WTC11 (cell line): ENCODE results near the gene EYS. TPM values are rescaled to one million over a fixed set of nuclear protein-coding genes. Genes with fewer than 3 reads are reported as not detected.

Source experiments
- ATAC-seq: fragments of 200-7000 bp; cut with Tn5 transposase; 2 replicates; pipeline ENCODE4 v1.10.0; 2021; ENCODE audit warnings: mild to moderate bottlenecking, moderate library complexity
- CTCF ChIA-PET: fragments of 300-600 bp; sonication (Branson Sonifier 250); formaldehyde crosslinking; loops from one replicate; lab custom pipeline; 2021; ENCODE audit warnings: antibody characterized with exemption; lab: Charles Lee
- POLR2A ChIA-PET: fragments of 350-600 bp; sonication (Branson Sonifier 250); formaldehyde crosslinking; loops from one replicate; lab custom pipeline; 2021; ENCODE audit warnings: antibody characterized with exemption; lab: Charles Lee
- DNase-seq: peaks from one replicate; pipeline ENCODE4 v3.0.0; 2021; ENCODE audit warnings: low spot score
- H3K27ac Mint-ChIP-seq: 2 replicates; pipeline ENCODE4 v1.8.0; 2021; ENCODE audit warnings: mixed read lengths
- H3K27me3 Mint-ChIP-seq: 2 replicates; pipeline ENCODE4 v1.8.0; 2021; ENCODE audit warnings: low read depth, mild to moderate bottlenecking, moderate library complexity, mixed read lengths
- H3K36me3 Mint-ChIP-seq: 2 replicates; pipeline ENCODE4 v1.8.0; 2021; ENCODE audit warnings: mixed read lengths
- H3K4me1 Mint-ChIP-seq: 2 replicates; pipeline ENCODE4 v1.8.0; 2022; ENCODE audit warnings: mixed read lengths
- H3K4me3 Mint-ChIP-seq: 2 replicates; pipeline ENCODE4 v1.8.0; 2021; ENCODE audit warnings: mild to moderate bottlenecking, moderate library complexity, mixed read lengths
- H3K9me3 Mint-ChIP-seq: 2 replicates; pipeline ENCODE4 v1.8.0; 2021; ENCODE audit warnings: mixed read lengths
- AFF4 ChIP-seq: sonication (generic); formaldehyde crosslinking; IDR thresholded peaks from 2 replicates; pipeline ENCODE4 v1.8.1; 2023; ENCODE audit warnings: mild to moderate bottlenecking, missing genetic modification reagents, borderline replicate concordance
- ATF6 ChIP-seq: sonication (generic); formaldehyde crosslinking; IDR thresholded peaks from 2 replicates; pipeline ENCODE4 v1.8.1; 2023; ENCODE audit warnings: mild to moderate bottlenecking, missing genetic modification reagents
- CREB1 ChIP-seq: sonication (generic); formaldehyde crosslinking; IDR thresholded peaks from 2 replicates; pipeline ENCODE4 v1.8.0; 2023; ENCODE audit warnings: mild to moderate bottlenecking, missing genetic modification reagents
- ERG ChIP-seq: fragments of 250-450 bp; sonication (Bioruptor Pico); IDR thresholded peaks from 2 replicates; pipeline ENCODE4 v1.8.0; 2021; ENCODE audit warnings: mild to moderate bottlenecking
- GABPB1 ChIP-seq: sonication (generic); formaldehyde crosslinking; IDR thresholded peaks from 2 replicates; pipeline ENCODE4 v1.8.1; 2023; ENCODE audit warnings: mild to moderate bottlenecking, missing genetic modification reagents
- GTF2I ChIP-seq: fragments of 250-450 bp; sonication (Bioruptor Pico); conservative IDR thresholded peaks from 2 replicates; pipeline ENCODE4 v1.4.0; 2021; ENCODE audit warnings: mild to moderate bottlenecking
- NFE2L1 ChIP-seq: sonication (generic); formaldehyde crosslinking; IDR thresholded peaks from 2 replicates; pipeline ENCODE4 v1.8.1; 2023; ENCODE audit warnings: missing genetic modification reagents
- NFYB ChIP-seq: sonication (generic); formaldehyde crosslinking; conservative IDR thresholded peaks from 2 replicates; pipeline ENCODE4 v1.8.0; 2022; ENCODE audit warnings: low read depth, missing genetic modification reagents
- NR1H2 ChIP-seq: sonication (generic); formaldehyde crosslinking; IDR thresholded peaks from 2 replicates; pipeline ENCODE4 v1.9.0; 2021; ENCODE audit warnings: mild to moderate bottlenecking, moderate library complexity, missing genetic modification reagents
- OVOL2 ChIP-seq: fragments of 250-450 bp; sonication (Bioruptor Pico); IDR thresholded peaks from 2 replicates; pipeline ENCODE4 v1.9.0; 2021; ENCODE audit warnings: mild to moderate bottlenecking, borderline replicate concordance
- SOX15 ChIP-seq: fragments of 250-450 bp; sonication (Bioruptor Pico); IDR thresholded peaks from 2 replicates; pipeline ENCODE4 v1.9.0; 2021; ENCODE audit warnings: mild to moderate bottlenecking
- TEAD1 ChIP-seq: sonication (generic); formaldehyde crosslinking; IDR thresholded peaks from 2 replicates; pipeline ENCODE4 v1.8.0; 2022; ENCODE audit warnings: mild to moderate bottlenecking, missing genetic modification reagents
- TEAD4 ChIP-seq: sonication (generic); formaldehyde crosslinking; IDR thresholded peaks from 2 replicates; pipeline ENCODE4 v1.8.0; 2022; ENCODE audit warnings: mild to moderate bottlenecking, missing genetic modification reagents
- ZNF423 ChIP-seq: fragments of 250-450 bp; sonication (Bioruptor Pico); IDR thresholded peaks from 2 replicates; pipeline ENCODE4 v2.1.2; 2022; ENCODE audit warnings: mild to moderate bottlenecking, moderate library complexity
- ZNF532 ChIP-seq: fragments of 250-450 bp; sonication (Bioruptor Pico); IDR thresholded peaks from 2 replicates; pipeline ENCODE4 v1.9.0; 2021; ENCODE audit warnings: mild to moderate bottlenecking, borderline replicate concordance
- total RNA-seq: library from RNA; stranded (reverse); gene quantifications from 3 replicates; pipeline ENCODE4 v1.2.3, GENCODE V29; 2021

Gene EYS
- total RNA-seq, 1 experiment from 2014 or later: not detected

- TF ChIP-seq ZNF532 (CRISPR knock-in tag): no peak
Measured at GRCh38 chr6:63806573-63806913, 1900.5 kb downstream of the EYS start (continued).

GRCh38 chr6:63805808-63806572 is 1901.0 kb downstream of the EYS start:
- no peak for ATAC-seq
- H3K4me1 Mint-ChIP-seq: peaks cover 13% of the 10 kb centered on the region
- no peak for TF ChIP-seq TEAD1 (CRISPR knock-in tag)
- peak; percentile 69 for TF ChIP-seq GABPB1
- TF ChIP-seq, all 79 proteins: peak for 1
- 0 out of 2 replicates have a peak, but pooled peaks cover 3% of the 10 kb centered on the region for H3K36me3 Mint-ChIP-seq
- no peaks in the 10 kb centered on the region; the same call in 1 of the 2 replicates for H3K27me3 Mint-ChIP-seq
- ChIA-PET CTCF (no interaction called here), POLR2A (no interaction called here)
- no peak overlapping the region for H3K4me3 Mint-ChIP-seq
- H3K27ac Mint-ChIP-seq: peak overlapping the region; percentile 18; the same call in 1 of the 2 replicates
- H3K9me3 Mint-ChIP-seq: peaks cover 21% of the 10 kb centered on the region
- DNase-seq: no peak

DNA sequence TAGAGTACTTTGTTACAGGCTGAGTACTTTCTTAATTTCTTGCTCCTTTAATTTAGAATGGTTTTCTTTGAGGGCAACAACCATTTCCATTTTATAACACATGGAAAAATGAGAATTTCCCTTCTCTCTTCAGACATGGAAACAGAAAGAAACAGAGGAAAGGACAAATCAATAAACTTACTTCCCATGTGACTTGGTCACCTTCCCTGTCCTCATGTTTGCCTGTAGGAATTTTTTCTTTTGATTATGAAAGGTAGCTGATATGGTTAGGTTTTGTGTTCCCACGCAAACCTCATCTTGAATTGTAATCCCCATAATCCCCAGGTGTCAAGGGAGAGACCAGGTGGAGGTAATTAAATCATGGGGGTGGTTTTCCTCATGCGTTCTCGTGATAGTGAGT is 1901.7 kb downstream of the EYS start:
- CTCF ChIA-PET: no interaction called here

More for the DNA sequence above, 1901.7 kb downstream of the EYS start:
- Mint-ChIP-seq H3K27ac (no peak overlapping the region), H3K36me3 (0 out of 2 replicates have a peak, but pooled peaks cover 3% of the 10 kb centered on the region), H3K27me3 (no peaks in the 10 kb centered on the region; the same call in 1 of the 2 replicates), H3K4me3 (no peak overlapping the region), H3K4me1 (peaks cover 13% of the 10 kb centered on the region), H3K9me3 (peaks cover 15% of the 10 kb centered on the region)
- no peak for DNase-seq
- no peak for ATAC-seq
- TF ChIP-seq OVOL2 (no peak), ATF6 (CRISPR knock-in tag) (no peak), ERG (no peak), TEAD4 (CRISPR knock-in tag) (no peak), NFYB (CRISPR knock-in tag) (no peak), SOX15 (CRISPR knock-in tag) (no peak), NR1H2 (CRISPR knock-in tag) (no peak), ZNF423 (CRISPR knock-in tag) (no peak), CREB1 (CRISPR knock-in tag) (no peak), GTF2I (CRISPR knock-in tag) (no peak), NFE2L1 (no peak), AFF4 (no peak)
- POLR2A ChIA-PET: no interaction called here
